A549 treated with CORT108297 at 1 μM for 4 hours (cell line): Measurements from ENCODE around the gene DCTN3. TPM values are rescaled to one million over a fixed set of nuclear protein-coding genes. Genes with fewer than 3 reads are reported as not detected.

Experiments used
- total RNA-seq: library from RNA; stranded (reverse); fragments of 200-300 nt; extraction: Qiagen RNA extraction; gene quantifications from 5 replicates; pipeline ENCODE4 v1.2.3, GENCODE V29; 2022

The DCTN3 gene
- 98.4 to 114 TPM (median 111 TPM) in 5 replicates for total RNA-seq

DNA sequence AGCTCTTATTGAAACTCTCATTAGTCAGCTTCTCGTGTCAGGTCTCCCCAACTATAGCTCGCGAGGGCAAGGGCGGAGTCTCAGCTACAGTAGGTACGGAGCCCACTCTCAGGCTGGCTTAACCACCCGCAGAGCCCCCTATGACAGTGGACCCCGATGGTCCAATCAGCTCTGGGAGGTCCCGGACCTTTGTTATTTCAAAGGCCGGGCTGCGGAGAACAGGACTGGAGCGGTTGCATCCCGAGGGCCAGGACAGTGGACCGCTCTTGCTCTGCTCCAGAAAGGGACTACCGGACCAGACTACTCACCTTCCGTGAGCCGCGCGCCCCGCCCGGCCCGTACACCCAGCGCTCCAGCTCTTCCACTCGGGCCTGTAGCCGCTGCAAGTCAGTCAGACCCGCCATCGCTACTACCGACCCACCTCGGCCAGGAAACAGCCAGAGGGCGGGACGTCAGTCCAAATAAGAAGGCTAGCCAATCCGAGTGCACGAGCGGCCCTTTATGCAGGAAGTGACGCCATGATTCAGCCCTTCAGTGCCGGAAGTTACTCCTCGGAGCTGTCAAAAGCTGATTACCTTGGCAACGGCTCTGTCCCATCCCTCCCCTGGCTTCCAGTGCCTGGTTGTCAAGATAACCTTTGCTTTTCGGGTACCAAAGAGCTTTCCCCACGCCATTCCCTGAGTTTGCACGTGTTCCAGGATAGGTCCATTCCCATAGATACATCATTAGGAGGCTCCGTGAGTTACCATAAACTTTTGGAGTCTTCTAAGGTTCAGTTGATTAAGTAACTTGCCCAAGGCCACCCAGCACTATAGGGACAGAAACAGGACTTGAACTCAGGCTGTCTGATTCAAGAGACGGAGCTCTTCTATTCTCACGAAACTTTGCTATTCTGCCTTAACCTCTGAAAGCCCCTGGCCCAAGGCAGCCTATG is at the start of gene DCTN3:
DCTN3 (minus strand) TSS at position 435 of the 934 bp plus-strand sequence; CDS start at position 404, 31 bp downstream.

DNA sequence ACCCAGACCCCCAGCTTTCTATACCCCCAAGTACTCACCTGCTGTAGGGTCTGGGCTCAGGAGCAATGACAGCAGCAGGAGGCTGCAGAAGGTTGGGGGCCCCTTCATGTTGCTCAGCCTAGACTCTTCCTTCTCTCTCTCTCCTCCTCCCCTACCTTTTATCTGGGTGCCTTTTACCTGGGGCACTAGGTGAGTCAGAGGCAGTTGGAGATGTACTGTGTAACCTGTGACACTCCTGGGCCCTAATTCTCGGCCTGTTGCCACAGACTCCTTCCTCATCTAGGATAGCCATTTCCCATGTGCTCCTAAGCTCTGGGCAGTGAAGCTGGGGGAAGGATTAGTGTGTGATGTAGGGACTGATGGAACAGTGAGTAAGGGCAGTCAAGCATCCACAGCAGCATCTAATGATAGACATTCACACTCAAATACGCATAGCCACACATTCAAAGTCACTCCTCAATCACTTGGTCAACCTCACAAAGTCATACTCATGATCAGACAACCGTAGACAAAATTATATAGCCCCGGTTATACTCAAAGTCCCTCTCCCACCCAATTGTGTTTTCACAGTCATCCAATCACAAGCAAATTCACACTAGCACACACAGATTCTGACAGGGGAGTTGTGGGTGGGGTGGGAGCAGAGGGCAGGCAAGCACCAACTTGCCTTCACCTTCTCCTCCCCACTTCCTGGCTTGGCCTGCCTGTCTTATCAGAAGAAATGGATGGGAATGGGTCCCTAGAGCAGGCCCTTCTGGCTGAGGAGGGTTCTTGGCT is 42.4 kb upstream of the DCTN3 start, which contains the start of gene CCL27:
CCL27 (minus strand) TSS at position 132 of the 777 bp plus-strand sequence; CDS start at position 108, 24 bp downstream.

DNA sequence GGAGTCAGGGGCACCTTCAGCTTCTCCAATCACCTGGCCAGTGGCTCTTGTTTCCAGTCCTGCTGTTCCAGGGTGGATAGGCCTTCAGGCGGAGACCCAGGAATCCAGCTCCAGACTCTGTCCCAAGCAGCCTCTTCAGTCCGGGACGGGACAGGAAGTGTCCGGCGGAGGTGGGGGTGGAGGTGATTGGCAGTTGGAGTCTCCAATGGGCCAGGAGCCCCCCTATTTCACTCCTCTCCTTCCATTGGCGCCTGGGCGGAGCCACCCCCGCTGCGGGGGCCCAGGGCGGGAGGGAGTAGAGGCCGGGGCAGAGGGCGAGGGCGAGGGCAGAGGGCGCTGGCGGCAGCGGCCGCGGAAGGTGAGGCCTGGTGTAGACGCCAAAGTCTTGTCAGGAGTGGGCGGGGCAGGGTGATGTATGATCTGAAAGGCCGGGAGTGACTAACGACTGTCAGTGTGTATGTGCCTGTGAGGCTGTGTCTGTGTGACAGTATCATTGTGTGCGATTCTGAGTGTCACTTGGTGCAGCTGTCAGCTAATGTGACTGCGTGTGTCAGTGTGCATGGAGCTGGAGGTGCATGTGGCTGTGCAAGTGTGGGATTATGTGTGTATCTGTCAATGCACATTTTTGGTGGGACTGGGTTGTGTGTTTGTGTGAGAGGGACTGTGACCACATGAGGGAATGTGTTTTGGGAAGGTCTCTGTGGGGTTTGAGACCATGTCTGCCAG is 31.7 kb upstream of the DCTN3 start, which contains the start of gene IL11RA:
IL11RA (plus strand) TSS at position 310 of the 726 bp plus-strand sequence. CDS start 3,033 bp downstream, outside the sequence.

DNA sequence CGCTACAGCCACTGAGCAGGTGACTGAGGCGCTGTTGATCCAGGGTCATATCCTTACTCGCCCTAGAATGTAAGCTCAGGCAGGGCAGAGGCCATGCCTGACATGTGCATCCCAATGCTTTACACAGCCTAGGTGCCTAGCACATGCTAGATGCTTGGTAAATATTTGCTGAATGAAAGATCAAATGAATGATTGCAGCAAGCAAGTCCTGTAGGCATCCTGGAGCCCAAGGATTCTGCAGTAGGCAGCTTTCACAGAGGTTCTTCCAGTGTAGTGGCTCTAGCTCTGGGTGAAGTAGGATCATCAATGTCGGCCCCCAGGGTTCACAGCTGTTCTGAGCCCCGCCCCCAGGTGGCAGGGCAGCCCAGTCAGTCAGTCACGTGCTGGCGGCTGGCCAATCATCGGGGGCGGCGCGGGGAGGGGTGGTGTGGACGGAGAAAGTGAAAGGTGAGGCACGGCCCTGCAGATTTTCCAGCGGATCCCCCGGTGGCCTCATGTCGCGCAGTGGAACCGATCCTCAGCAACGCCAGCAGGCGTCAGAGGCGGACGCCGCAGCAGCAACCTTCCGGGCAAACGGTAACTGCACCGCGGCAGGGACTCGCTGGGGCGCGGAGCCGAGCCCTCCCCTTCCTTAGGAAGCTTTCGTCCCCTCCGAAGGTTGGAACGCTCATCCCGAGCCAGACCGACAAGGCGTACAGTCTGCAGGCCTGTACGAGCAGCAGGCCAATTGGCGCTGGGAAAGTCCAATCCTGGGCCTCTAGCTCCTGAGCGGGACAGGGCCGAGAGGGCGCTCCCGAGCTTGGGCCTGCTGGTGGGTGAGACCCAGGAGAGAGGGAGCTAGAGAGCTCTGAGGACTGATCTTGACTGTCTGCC is 26.2 kb upstream of the DCTN3 start, which contains the start of gene GALT:
GALT (plus strand) TSS at position 465 of the 873 bp plus-strand sequence; CDS start at position 495, 30 bp downstream.

DNA sequence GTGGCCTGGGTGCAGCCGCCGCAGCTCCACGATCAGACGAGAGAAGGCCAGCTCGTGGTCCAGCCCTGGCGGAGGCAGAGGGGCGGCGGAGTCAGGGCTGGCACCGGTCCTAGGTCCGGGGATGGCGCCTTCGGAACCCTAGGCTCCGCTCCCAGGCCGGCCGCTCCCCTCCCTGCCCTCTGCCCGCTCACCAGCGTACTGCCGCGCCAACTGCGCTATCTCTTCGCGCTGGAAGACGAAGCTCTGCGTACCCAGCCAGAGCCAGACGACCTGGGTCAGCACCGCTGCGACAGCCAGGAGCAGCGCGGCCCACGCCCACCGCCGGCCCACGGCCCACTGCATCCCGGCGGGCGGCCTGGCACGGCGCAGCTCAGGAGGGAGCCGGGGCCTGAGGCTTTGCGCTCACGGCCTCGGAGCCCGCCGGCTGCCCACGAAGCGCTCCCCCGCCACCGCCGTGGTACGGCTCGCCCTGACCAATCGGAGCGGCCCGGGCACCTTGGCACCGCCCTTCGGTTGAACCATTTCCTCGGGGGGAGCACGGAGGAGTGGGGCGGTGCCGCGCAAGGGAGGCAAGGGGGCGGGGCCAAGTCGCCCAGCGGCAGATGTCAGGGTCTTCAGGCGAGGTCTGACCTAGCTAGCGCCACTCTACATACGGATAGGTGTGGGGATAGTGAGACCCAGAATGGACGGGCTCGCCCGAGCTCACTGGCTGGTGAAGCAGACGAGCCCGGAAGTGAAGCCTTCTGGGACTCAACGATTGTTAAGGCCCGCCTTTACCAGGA is 17.3 kb upstream of the DCTN3 start, which contains the start of gene SIGMAR1:
SIGMAR1 (minus strand) TSS at position 432 of the 782 bp plus-strand sequence; CDS start at position 342, 90 bp downstream.

DNA sequence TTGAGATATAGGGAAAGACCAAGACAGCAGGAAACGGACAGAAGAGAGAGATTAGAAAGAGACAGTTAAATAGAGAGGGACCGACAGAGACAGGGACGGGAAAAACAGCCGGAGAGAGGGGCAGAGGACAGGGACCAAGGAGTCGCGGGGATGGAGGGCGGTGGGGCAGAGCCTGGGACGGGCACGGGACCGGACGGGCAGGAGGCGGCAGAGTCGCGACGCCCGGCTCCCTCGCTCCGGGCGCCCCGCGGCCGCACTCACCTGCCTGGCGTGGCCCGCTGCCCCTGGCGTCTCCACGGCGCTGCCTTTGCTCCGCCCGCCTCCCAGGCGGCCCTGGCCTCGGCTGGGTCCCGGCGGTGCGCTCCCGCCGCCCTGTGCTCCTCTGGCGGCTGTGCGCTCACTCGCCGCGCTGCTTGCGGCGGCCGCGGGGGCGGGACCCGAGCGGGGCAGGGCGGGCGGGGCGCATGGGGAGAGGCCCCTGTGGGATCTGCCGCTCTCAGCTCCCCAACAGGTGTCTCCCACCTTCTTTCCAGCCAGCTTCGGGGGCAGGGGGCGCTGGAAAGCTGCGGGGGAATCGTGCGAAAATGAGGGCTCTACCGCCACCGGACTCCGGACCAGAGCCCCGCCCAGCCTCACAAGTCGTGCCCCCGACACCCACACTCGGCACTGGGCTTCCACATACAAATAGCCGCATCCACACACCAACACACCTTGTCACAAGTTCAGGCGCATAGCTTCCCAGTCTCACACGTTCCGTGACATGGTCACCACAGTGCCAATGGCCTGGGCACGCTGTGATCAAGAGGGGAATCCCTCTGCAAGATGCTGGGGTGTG is 8.6 kb upstream of the DCTN3 start, which contains the start of gene ARID3C:
ARID3C (minus strand) TSS at position 411 of the 835 bp plus-strand sequence. CDS start 1,052 bp downstream, outside the sequence.

DNA sequence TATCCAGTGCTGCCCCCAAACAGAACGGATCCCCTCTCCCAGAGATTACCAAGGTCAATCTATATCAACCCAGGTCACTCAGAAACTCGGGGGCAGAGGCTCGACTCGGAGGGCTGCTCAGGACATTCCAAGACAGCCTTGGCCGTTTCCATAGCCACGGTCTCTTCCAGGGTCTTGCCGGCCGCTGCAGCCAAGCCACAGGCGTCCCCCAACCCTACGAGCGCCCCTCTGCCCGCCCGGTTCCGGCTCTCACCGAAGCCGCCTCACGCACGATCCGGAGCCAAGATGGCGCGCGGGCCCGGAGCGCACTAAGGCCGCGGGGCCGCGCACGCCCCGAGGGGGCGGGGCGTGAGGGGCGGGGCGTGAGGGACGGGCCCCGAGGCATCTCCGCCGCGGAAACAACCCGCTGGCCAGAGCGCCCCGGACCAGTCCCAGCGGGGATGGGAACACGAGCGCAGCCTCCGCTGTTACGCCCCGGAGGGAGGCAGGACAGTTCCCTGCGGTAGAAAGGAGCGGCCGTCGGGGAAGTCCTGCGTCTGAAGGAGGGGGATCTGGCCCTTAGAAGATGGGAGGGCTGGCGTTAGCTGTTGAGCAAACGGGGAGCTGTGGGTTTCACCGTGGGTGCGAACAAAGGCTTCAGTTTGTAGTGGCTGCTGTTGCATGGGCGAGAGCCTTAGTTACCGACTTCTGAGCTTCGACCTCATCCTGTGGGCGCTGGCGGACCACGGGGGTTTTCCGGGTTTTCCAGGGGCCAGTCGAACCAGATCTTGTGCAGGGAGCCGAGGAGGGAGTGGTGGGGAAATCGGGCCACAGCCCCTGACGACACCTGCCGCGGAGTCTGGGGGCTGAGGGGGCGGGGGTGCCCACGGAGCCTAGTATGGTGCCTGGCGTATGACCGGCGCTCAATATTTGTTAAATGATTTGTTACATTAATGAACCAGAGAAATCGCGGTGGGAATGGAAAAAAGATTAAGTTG is 8.2 kb downstream of the DCTN3 start, which contains the start of gene RPP25L:
RPP25L (minus strand) TSS at position 287 of the 977 bp plus-strand sequence. CDS start 801 bp downstream, outside the sequence.

DNA sequence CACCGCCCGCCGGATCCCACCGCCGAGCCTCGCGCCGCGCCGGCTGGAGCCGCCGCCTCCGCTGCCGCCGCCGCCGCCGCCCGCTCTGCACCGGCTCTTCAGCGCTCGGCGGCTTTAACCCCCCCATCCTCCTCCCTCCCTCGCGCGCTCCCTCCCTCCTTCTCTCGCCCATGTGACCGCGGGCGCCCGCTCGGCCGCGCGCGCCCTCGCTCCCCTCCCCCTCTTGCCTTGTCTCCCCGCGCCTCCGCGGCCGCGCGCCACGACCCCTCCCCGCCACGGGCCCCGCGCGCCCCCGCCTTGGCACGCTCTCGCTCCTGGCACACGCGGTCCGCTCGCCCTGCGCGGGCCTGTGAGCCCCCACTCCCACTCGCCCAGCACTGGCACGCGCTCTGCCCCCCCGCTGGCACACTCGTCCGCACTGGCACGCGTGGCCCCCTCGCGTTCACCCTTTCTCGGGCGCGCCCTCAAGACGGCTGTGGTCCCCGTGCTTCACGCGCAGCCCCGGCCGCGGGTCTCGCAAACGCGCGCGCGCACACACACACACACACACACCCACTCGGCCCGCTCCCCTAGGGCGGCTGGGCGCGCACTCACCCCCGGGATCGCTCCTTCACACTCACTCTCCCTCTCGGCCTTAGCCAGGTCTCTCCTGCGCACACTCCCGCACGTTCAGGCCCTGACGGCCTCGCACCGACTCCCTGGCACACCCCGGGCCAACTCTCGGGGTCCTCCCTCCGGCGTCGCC is 30.5 kb downstream of the DCTN3 start, which contains the start of gene CNTFR:
CNTFR (minus strand) TSS at position 89 of the 745 bp plus-strand sequence. CDS start 20,743 bp downstream, outside the sequence.

Other genes with a start within 250 kb of the DCTN3 start
- gene MYORG, start 243.6 kb downstream of the DCTN3 start, total RNA-seq, result 3.1 to 5.1 TPM (median 4.5 TPM) in 5 replicates
- gene FAM219A, start 161.9 kb downstream of the DCTN3 start, total RNA-seq, result 13.9 to 18.4 TPM (median 16.8 TPM) in 5 replicates
- gene DNAI1, start 161.7 kb downstream of the DCTN3 start, total RNA-seq, result 0.07 to 0.21 TPM (median 0.12 TPM) in 5 replicates
- 0.82 to 2.8 TPM (median 2.4 TPM) in 5 replicates for gene ENHO, start 97.5 kb downstream of the DCTN3 start, total RNA-seq
- gene CNTFR, start 30.8 kb downstream of the DCTN3 start, total RNA-seq, result 0.07 to 0.13 TPM (median 0.11 TPM) in 5 replicates
- 35.1 to 50.0 TPM (median 48.2 TPM) in 5 replicates for gene RPP25L, start 8.4 kb downstream of the DCTN3 start, total RNA-seq
- 0.15 to 0.25 TPM (median 0.24 TPM) in 4 of 5 replicates, not detected in the other for gene ARID3C, start 8.6 kb upstream of the DCTN3 start, total RNA-seq
- gene SIGMAR1, start 17.3 kb upstream of the DCTN3 start, total RNA-seq, result 158 to 211 TPM (median 201 TPM) in 5 replicates
- 16.2 to 20.8 TPM (median 19.3 TPM) in 5 replicates for gene GALT, start 26.2 kb upstream of the DCTN3 start, total RNA-seq
- gene IL11RA, start 31.7 kb upstream of the DCTN3 start, total RNA-seq, result 4.4 to 7.5 TPM (median 6.4 TPM) in 5 replicates
- gene CCL27, start 42.2 kb upstream of the DCTN3 start, total RNA-seq, result 0.15 to 0.21 TPM (median 0.16 TPM) in 3 of 5 replicates, not detected in the others
- gene CCL19, start 70.8 kb upstream of the DCTN3 start, total RNA-seq, result not detected in 5 replicates
- not detected in 5 replicates for gene CCL21, start 89.6 kb upstream of the DCTN3 start, total RNA-seq